ENCODE measurements around the gene IWS1.
"Not testable (repeated sequence)": the region's sequence is repeated elsewhere in the genome, so short reads cannot be mapped to it uniquely, and the experiment has no call there.

The IWS1 gene

GRCh38 chr2:127454595-127455565 lies 71.4 kb downstream of the IWS1 start:
- DNase-seq (ENCODE audit: low read depth in 2 of 2) = no peak

GRCh38 chr2:127453392-127454171 lies 72.7 kb downstream of the IWS1 start:
- no peak for DNase-seq (ENCODE audit: low read depth in 2 of 2)

- no peak for DNase-seq (ENCODE audit: low read depth in 2 of 2)
Observed at GRCh38 chr2:127453013-127453391, 73.3 kb downstream of the IWS1 start.

- DNase-seq (ENCODE audit: low read depth in 2 of 2) = not testable (repeated sequence)
Observed at GRCh38 chr2:127452423-127452822, 73.9 kb downstream of the IWS1 start.

GRCh38 chr2:127451981-127452380 lies 74.3 kb downstream of the IWS1 start:
- DNase-seq (ENCODE audit: low read depth in 2 of 2) = no peak

GRCh38 chr2:127449898-127450297 lies 76.4 kb downstream of the IWS1 start:
- no peak for DNase-seq (ENCODE audit: low read depth in 2 of 2)

GRCh38 chr2:127449414-127449813 lies 76.9 kb downstream of the IWS1 start:
- DNase-seq (ENCODE audit: low read depth in 2 of 2) = no peak

GRCh38 chr2:127448526-127448925 lies 77.8 kb downstream of the IWS1 start:
- DNase-seq (ENCODE audit: low read depth in 2 of 2) = no peak

GRCh38 chr2:127439343-127439742 lies 86.9 kb downstream of the IWS1 start:
- DNase-seq (ENCODE audit: low read depth in 2 of 2) = no peak

GRCh38 chr2:127437781-127438726 lies 88.2 kb downstream of the IWS1 start:
- DNase-seq (ENCODE audit: low read depth in 2 of 2) = no peak

GRCh38 chr2:127437056-127437455 lies 89.2 kb downstream of the IWS1 start:
- no peak for DNase-seq (ENCODE audit: low read depth in 2 of 2)

GRCh38 chr2:127434515-127434914 lies 91.8 kb downstream of the IWS1 start:
- no peak for DNase-seq (ENCODE audit: low read depth in 2 of 2)

- no peak for DNase-seq (ENCODE audit: low read depth in 2 of 2)
Observed at GRCh38 chr2:127431408-127432023, 94.8 kb downstream of the IWS1 start.

Data from stimulated activated CD4-positive, alpha-beta T cell treated with anti-CD3 and anti-CD28 coated beads, Interleukin-12 subunit alpha, Interleukin-12 subunit beta, amount 100 ng/mL, for 24 hours (primary cell).